HG03378 (cell line): ENCODE measurements around the gene SYP.
"Not testable (repeated sequence)": the region's sequence is repeated elsewhere in the genome, so short reads cannot be mapped to it uniquely, and the experiment has no call there.

Experiments
- ATAC-seq: cut with Tn5 transposase; IDR thresholded peaks from one replicate; pipeline ENCODE4 v1.9.1; 2021; ENCODE audit warnings: mild to moderate bottlenecking, moderate library complexity; ENCODE audit not compliant: unreplicated experiment

The SYP gene

GRCh38 chrX:49190821-49191573 is 9.0 kb downstream of the SYP start:
- peak; percentile 89 for ATAC-seq

GRCh38 chrX:49189606-49190005 is 10.4 kb downstream of the SYP start:
- no peak for ATAC-seq

- ATAC-seq: no peak
Measured at GRCh38 chrX:49188468-49189076, 11.4 kb downstream of the SYP start.

GRCh38 chrX:49187526-49187925 is 12.5 kb downstream of the SYP start:
- no peak for ATAC-seq

GRCh38 chrX:49187028-49187394 is 13.0 kb downstream of the SYP start:
- ATAC-seq: no peak

DNA sequence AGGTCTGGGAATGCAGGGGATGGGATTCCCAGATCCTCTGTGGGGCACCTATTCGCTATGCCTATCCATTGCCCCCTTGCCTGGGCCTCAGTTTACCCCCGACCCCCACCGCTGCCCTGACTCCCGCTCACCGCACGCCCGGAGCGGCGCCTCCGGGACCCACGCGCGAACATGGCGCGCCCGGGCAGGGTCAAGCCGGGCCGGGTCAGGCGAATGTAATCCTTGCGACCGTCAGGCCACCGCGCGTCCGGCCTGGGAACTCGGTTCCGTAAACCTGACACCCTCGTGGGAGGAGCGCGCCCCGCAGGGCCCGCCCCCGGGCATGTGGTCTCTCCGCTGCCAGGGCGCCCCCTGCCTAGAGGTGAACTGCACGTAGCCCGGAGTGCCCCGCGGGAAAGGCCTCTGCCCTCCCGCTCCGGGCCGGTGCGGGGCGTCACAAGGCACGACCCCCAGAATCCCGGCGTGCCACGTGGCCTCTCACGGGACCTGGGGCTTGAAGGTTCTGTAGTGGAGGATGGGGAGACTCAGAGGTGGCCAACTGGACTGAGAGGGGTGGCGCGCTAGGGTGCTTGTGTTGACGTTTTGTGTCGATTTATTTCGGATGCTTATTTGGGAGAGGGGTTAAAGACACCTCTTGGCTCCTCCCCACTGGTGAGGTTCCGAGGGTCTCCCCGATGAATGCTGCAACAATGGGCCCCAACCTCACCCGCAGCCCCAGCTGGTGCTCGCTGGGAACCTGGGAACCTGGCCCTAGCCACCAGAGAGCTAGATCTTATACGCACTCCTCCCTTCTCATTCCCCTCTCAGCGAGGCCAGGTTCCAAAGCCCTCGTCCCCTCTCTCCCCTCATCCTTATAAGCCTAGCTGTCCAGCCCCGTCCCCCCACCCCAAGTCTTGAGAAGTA is 13.6 kb downstream of the SYP start, which contains the start of gene PRICKLE3:
Gene PRICKLE3, minus strand, starts transcription at position 249 of the 903 bp plus-strand sequence. Its CDS starts 76 bp downstream, at position 173.
- ATAC-seq: no peak

GRCh38 chrX:49184294-49185281 is 15.4 kb downstream of the SYP start:
- no peak for ATAC-seq

DNA sequence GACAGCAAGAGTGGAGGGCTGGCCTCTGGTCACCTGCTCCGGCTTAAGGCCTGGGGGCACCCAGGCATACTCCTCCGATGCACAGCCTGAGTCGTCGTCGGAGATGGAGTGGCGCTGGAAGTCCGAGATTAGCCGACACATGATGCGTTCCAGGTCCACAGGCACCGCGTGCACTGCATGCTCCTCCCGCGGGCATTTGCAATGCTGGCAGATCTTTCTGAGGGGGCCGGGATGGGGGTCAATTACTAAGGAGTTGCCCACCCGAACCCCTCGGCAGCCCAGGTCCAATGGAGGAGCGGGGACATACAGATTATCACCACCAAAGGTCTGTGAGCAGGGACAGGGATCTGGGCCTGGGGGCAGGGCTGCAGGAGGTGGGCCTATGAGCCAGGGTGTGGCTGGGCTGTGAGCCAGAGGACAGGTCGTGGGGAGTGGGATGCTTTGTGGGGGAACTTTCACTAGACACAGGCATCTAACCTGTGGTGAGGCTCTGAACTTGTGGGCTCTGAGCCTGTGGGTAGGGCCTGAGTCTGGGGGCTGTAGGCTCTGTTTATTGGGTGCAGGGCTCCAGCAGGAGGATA is 16.2 kb downstream of the SYP start:
- ATAC-seq: no peak

GRCh38 chrX:49179358-49179757 is 20.6 kb downstream of the SYP start:
- no peak for ATAC-seq

GRCh38 chrX:49178537-49178936 is 21.5 kb downstream of the SYP start:
- ATAC-seq: no peak

GRCh38 chrX:49177873-49178480 is 22.0 kb downstream of the SYP start:
- no peak for ATAC-seq

DNA sequence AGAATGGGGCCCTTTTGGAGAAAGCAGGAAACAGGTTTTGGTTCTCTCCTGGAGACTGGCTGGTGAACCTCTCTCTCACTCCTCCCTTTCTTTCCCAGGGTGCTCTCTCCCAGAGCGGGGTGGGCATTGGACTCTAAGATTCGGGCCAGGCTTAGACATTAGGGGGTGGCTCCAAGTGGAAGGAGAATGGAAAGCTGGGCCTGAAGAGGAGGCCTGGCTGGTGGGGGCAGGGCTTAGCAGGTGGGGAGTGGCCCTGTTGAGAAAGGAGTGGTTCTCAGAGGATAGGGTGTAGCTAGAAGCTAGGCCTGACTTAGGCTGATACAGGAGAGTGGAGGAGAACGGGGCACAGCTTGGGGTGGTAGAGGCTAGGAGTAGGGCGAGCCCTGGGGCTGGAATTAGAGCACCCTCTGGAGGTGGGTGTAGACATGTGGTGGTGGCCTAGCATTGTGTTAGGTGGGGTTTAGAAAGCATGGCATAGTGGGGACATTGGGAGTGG is 22.6 kb downstream of the SYP start:
- no peak for ATAC-seq

- ATAC-seq: no peak
Measured at GRCh38 chrX:49176421-49177326, 23.3 kb downstream of the SYP start.

DNA sequence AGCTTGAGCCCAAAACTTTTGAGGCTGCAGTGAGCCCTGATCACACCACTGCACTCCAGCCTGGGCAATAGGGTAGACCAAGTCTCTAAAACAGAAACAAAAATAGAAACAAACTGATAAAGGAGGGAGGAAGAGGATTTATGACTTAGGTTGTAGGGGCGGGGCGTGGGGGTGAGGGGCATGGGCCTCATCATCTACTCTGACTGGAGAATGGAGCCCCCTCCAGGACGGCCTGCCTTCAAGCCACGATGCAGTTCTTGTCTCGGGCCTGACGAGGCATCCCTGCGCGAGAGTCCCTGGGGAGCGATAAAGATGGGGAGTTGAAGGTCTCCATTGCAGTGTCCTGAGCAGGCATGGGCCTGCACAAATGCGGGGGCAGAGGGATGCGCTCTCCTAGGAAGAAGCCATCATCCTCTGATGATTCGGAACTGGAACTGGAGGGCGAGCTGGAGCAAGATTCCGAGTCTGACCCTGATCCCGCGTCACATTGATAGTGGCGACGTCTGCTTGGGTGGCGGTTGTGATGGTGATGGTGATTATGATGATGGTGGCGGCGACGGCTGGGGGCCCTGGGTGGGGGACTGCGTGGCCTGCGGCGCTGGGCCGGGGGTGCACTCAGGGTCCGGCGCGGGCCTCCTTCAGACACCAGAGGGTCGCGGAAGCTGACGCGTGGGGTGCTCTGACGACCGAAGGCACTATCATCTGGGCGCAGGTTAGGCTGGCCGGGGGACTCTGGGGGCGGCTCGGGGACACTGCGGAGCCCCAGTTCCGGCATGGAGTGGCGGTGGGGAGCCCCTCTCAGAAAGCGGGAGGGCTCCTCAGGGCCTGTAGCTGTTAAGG is 24.3 kb downstream of the SYP start:
- ATAC-seq: no peak

DNA sequence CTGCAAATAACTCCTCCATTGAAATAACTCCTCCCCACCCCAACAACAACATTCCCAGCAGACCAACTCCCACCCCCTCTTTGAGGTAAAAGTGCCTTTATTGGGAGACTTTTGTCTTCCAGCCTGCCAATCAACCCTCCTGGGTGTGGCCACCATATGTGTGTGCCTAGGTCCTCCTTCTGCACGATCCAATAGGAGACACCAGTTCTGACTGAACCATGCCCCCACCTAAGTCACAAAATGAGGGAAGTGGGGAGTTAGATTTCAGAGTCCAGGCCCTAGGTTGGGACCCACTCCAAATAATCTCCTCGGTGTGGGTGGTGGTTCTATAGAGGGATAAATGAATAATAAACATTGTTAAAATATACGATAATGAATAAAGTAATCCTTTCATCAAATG is 25.3 kb downstream of the SYP start:
- no peak for ATAC-seq

DNA sequence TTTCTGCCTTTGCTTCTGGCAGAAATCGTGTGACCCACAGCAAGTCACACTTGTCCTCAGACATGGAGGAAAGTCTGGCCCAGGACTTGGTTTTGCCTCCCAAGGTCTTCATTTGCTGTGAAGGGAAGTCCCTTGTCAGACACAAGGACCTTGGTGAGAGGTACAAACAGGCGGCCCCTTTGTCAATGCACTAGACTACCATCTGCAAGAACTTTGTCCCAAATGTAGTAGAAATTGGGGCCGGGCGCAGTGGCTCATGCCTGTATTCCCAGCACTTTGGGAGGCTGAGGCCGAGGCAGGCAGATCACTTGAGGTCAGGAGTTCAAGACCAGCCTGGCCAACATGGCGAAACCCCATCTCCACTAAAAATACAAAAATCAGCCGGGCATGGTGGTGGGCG is 26.4 kb downstream of the SYP start:
- not testable (repeated sequence) for ATAC-seq

- ATAC-seq: peak; percentile 84
Measured at GRCh38 chrX:49172280-49172780, 27.7 kb downstream of the SYP start.
